Liver (tissue), 9 donors: Measurements from ENCODE around the gene ZNF485. TPM values are rescaled to one million over a fixed set of nuclear protein-coding genes. Genes with fewer than 3 reads are reported as not detected.

Experiments used
- DNase-seq: peaks from one replicate; pipeline ENCODE4 v3.0.0-alpha.2; 2017; ENCODE audit warnings: low spot score
- H3K27ac ChIP-seq, 2 donors: one replicate each; pipeline ENCODE4 v1.7.0; 2013; ENCODE audit warnings: inconsistent platforms in 2 of 2, low read length in 2 of 2, control low read depth in 1 of 2, low read depth in 1 of 2, mild to moderate bottlenecking in 1 of 2
- H3K27me3 ChIP-seq, 4 donors: one replicate each; pipeline versions ENCODE4 v1.6.1 to v1.7.0; 2013; ENCODE audit warnings: low read length in 3 of 4, inconsistent platforms in 1 of 4, mild to moderate bottlenecking in 1 of 4, moderate library complexity in 1 of 4; ENCODE audit not compliant: control insufficient read depth in 4 of 4, insufficient read depth in 4 of 4
- H3K36me3 ChIP-seq, 4 donors: one replicate each; pipeline versions ENCODE4 v1.6.1 to v1.7.0; 2013; ENCODE audit warnings: low read length in 3 of 4, mild to moderate bottlenecking in 3 of 4, low read depth in 1 of 4, moderate library complexity in 1 of 4; ENCODE audit not compliant: control insufficient read depth in 4 of 4, insufficient read depth in 3 of 4
- H3K4me1 ChIP-seq, 4 donors: one replicate each; pipeline versions ENCODE4 v1.6.1 to v1.7.0; 2013; ENCODE audit warnings: low read length in 3 of 4, mild to moderate bottlenecking in 3 of 4, moderate library complexity in 1 of 4; ENCODE audit not compliant: control insufficient read depth in 4 of 4, insufficient read depth in 4 of 4
- H3K4me3 ChIP-seq, 3 donors: one replicate each; pipeline versions ENCODE4 v1.6.1 to v1.7.0; 2013; ENCODE audit warnings: low read length in 3 of 3, control low read depth in 1 of 3, low read depth in 1 of 3, mild to moderate bottlenecking in 1 of 3
- H3K9ac ChIP-seq, 2 donors: one replicate each; pipeline ENCODE4 v1.7.0; 2013; ENCODE audit warnings: low read length in 2 of 2, mild to moderate bottlenecking in 2 of 2, moderate library complexity in 2 of 2, control low read depth in 1 of 2, low read depth in 1 of 2
- H3K9me3 ChIP-seq, 4 donors: one replicate each; pipeline versions ENCODE4 v1.6.1 to v1.7.0; 2013; ENCODE audit warnings: low read length in 3 of 4; ENCODE audit not compliant: control insufficient read depth in 4 of 4
- CTCF ChIP-seq: fragments of 150-350 bp; IDR thresholded peaks from 2 replicates; pipeline ENCODE4 v1.5.1; 2017; ENCODE audit warnings: improper control_type of control experiment, low read depth, low read length; ENCODE audit not compliant: missing input control
- FOXA2 ChIP-seq: IDR thresholded peaks from 2 replicates; pipeline ENCODE4 v1.6.1; 2016; ENCODE audit warnings: antibody characterized with exemption
- GABPA ChIP-seq, 2 donors: IDR thresholded peaks in 1 of 2; conservative IDR thresholded peaks in 1 of 2; 2 replicates each; pipeline ENCODE4 v1.6.1; 2016; ENCODE audit warnings: antibody characterized with exemption in 2 of 2, mild to moderate bottlenecking in 1 of 2, moderate library complexity in 1 of 2
- HNF4A ChIP-seq, 2 donors: conservative IDR thresholded peaks; 2 replicates each; pipeline ENCODE4 v1.6.1; 2016; ENCODE audit warnings: antibody characterized with exemption in 2 of 2, mild to moderate bottlenecking in 2 of 2
- HNF4G ChIP-seq: IDR thresholded peaks from 2 replicates; pipeline ENCODE4 v1.6.1; 2016; ENCODE audit warnings: antibody characterized with exemption
- MAX ChIP-seq: IDR thresholded peaks from 2 replicates; pipeline ENCODE4 v1.6.1; 2016; ENCODE audit warnings: antibody characterized with exemption
- NR2F2 ChIP-seq: IDR thresholded peaks from 2 replicates; pipeline ENCODE4 v1.6.1; 2016; ENCODE audit warnings: antibody characterized with exemption
- TAF1 ChIP-seq: conservative IDR thresholded peaks from 2 replicates; pipeline ENCODE4 v1.6.1; 2016; ENCODE audit warnings: antibody characterized with exemption, mild to moderate bottlenecking
- YY1 ChIP-seq: IDR thresholded peaks from 2 replicates; pipeline ENCODE4 v1.6.1; 2016; ENCODE audit warnings: antibody characterized with exemption, mild to moderate bottlenecking
- WGBS: extraction: QIAGEN DNeasy Blood & Tissue Kit; methylation state at CpG from one replicate; pipeline ENCODE4 v1.1.7; 2013; 5-methylcytosine and 5-hydroxymethylcytosine counted together
- polyA plus RNA-seq, 2 donors: library from polyadenylated mRNA; stranded (reverse) in 1 of 2; unstranded in 1 of 2; fragments of 200-250 nt in 1 of 2; fragments of >200 nt in 1 of 2; fragmentation: Nextera tagmentation in 1 of 2; extraction: Ambion mirVana in 1 of 2; gene quantifications; one replicate each; pipeline versions ENCODE4 v1.2.1 to v1.2.3, GENCODE V29; 2013 to 2015
- total RNA-seq, 2 donors: library from RNA; depleted of rRNA; stranded (reverse); fragments of >200 nt; gene quantifications; one replicate each; pipeline ENCODE4 v1.2.3, GENCODE V29; 2014
- TF ChIP-seq, protein P1 (sequence below): IDR thresholded peaks from 2 replicates; pipeline ENCODE4 v1.6.1; 2016; ENCODE audit warnings: antibody characterized with exemption
- TF ChIP-seq, protein P2 (sequence below): IDR thresholded peaks from 2 replicates; pipeline ENCODE4 v1.6.1; 2016; ENCODE audit warnings: antibody characterized with exemption, mild to moderate bottlenecking
- donor health status: healthy.
- donor health status: healthy.
- donor health status: healthy.
- donor health status: healthy.
- donor health status: healthy.

Gene ZNF485
- total and polyA plus RNA-seq, 4 donors, result 0.92 to 2.4 (median 1.0) TPM

DNA sequence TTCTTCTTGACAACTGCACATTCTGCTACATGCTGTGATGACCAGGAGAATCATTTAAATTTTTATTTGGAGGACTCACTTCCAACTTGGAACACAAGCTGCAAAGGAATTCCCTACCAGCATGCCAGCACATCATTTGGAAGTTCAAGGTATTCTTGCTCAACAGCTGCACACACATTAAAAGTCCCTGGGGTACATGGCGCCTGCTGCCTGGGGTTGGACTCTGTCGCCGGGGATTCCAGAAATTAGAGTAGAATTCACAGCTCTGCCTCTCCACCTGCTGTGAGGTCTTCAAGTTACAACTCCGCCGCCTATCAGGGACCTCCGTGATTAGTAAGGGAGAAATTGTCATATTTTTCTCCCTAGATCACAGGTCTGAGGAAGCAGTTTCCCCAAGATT lies 41.3 kb downstream of the ZNF485 start:
- peaks cover 26 to 45% (median 36%) of the 10 kb centered on the region in 4 donors for H3K9me3 ChIP-seq
- H3K4me3 ChIP-seq, result peak overlapping the region in 1 of 3 donors; percentile 4
- TF ChIP-seq, protein P1, sequence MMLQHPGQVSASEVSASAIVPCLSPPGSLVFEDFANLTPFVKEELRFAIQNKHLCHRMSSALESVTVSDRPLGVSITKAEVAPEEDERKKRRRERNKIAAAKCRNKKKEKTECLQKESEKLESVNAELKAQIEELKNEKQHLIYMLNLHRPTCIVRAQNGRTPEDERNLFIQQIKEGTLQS, result no peak
- TF ChIP-seq HNF4G (no peak), TAF1 (no peak), HNF4A (conservative IDR thresholded peaks at IDR 0.05) (peak in 1 of 2 donors; percentile 11), MAX (no peak)
- peaks cover 14 to 35% (median 33%) of the 10 kb centered on the region in 4 donors for H3K36me3 ChIP-seq
- peaks cover 2 to 9% (median 3%) of the 10 kb centered on the region in 4 donors for H3K4me1 ChIP-seq
- no peaks in the 10 kb centered on the region for H3K27me3 ChIP-seq
- DNase-seq, result no peak
- 91% methylated on average over 6 of the region's 6 CpGs for WGBS
- no peak overlapping the region for H3K27ac ChIP-seq
- no peak overlapping the region for H3K9ac ChIP-seq

GRCh38 chr10:43648095-43648397 lies 41.8 kb downstream of the ZNF485 start:
- 52% methylated on average over 9 of the region's 9 CpGs for WGBS
- H3K9ac ChIP-seq, result peak overlapping the region; percentile 56 to 80
- H3K27ac ChIP-seq, result peak overlapping the region in 1 of 2 donors; percentile 78
- peaks cover 14 to 33% (median 30%) of the 10 kb centered on the region in 4 donors for H3K36me3 ChIP-seq
- peaks cover 25 to 40% (median 34%) of the 10 kb centered on the region in 4 donors for H3K9me3 ChIP-seq
- DNase-seq, result no peak
- TF ChIP-seq NR2F2 (no peak), TAF1 (no peak), GABPA (IDR thresholded peaks at IDR 0.05 in 1 of 2, conservative IDR thresholded peaks at IDR 0.05 in 1 of 2) (no peak), CTCF (no peak), YY1 (no peak), FOXA2 (no peak), HNF4A (conservative IDR thresholded peaks at IDR 0.05) (no peak)
- TF ChIP-seq, protein P2, sequence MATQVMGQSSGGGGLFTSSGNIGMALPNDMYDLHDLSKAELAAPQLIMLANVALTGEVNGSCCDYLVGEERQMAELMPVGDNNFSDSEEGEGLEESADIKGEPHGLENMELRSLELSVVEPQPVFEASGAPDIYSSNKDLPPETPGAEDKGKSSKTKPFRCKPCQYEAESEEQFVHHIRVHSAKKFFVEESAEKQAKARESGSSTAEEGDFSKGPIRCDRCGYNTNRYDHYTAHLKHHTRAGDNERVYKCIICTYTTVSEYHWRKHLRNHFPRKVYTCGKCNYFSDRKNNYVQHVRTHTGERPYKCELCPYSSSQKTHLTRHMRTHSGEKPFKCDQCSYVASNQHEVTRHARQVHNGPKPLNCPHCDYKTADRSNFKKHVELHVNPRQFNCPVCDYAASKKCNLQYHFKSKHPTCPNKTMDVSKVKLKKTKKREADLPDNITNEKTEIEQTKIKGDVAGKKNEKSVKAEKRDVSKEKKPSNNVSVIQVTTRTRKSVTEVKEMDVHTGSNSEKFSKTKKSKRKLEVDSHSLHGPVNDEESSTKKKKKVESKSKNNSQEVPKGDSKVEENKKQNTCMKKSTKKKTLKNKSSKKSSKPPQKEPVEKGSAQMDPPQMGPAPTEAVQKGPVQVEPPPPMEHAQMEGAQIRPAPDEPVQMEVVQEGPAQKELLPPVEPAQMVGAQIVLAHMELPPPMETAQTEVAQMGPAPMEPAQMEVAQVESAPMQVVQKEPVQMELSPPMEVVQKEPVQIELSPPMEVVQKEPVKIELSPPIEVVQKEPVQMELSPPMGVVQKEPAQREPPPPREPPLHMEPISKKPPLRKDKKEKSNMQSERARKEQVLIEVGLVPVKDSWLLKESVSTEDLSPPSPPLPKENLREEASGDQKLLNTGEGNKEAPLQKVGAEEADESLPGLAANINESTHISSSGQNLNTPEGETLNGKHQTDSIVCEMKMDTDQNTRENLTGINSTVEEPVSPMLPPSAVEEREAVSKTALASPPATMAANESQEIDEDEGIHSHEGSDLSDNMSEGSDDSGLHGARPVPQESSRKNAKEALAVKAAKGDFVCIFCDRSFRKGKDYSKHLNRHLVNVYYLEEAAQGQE, result no peak
- H3K4me3 ChIP-seq, result peak overlapping the region; percentile 14 to 93 (median 88)
- H3K4me1 ChIP-seq, result peaks cover 2 to 9% (median 3%) of the 10 kb centered on the region in 4 donors
- H3K27me3 ChIP-seq, result no peaks in the 10 kb centered on the region
